ENCODE measurements around the gene PROSER2.

Gene PROSER2

DNA sequence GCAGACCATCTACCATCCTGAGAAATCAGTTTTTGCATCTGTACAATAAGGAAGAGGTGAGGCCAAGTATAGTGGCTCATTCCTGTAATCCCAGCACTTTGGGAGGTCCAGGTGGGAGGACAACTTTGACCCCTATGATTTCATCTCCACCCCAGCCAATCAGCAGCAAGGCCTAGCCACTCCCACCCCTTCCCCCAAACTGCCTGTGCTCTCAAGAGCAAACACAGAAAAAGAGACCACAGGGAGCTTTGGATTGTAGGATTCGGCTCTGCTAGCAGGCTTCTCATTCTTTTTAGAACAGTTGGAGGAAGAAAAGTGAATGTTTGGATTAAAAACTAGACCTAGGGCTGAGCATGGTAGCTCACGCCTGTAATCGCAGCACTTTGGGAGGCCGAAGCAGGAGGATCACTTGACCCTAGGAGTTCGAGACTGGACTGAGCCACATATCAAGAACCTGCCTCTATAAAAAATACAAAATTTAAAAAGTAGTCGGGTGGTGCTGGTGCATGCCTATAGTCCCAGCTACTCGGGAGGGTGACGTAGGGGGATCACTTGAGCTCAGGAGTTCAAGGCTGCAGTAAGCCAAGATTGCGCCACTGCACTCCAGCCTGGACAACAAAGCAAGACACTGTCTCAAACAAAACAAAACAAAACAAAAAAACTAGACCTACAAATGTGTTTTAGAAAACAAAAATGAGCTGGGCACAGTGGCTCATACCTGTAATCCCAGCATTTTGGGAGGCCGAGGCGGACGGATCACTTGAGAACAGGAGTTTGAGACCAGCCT lies 25.1 kb upstream of the PROSER2 start:
- Mint-ChIP-seq H3K36me3 (ENCODE audit: low read depth) (peaks cover 5% of the 10 kb centered on the region), H3K27ac (no peak overlapping the region), H3K9me3 (peaks cover 21% of the 10 kb centered on the region), H3K27me3 (ENCODE audit: low read depth, poor library complexity) (peaks cover 2% of the 10 kb centered on the region), H3K4me1 (peaks cover 9% of the 10 kb centered on the region), H3K4me3 (no peak overlapping the region)
- DNase-seq = no peak
- no peak for TF ChIP-seq CTCF (IDR thresholded peaks at IDR 0.05)

GRCh38 chr10:11798845-11799735 lies 24.1 kb upstream of the PROSER2 start:
- DNase-seq = no peak

DNA sequence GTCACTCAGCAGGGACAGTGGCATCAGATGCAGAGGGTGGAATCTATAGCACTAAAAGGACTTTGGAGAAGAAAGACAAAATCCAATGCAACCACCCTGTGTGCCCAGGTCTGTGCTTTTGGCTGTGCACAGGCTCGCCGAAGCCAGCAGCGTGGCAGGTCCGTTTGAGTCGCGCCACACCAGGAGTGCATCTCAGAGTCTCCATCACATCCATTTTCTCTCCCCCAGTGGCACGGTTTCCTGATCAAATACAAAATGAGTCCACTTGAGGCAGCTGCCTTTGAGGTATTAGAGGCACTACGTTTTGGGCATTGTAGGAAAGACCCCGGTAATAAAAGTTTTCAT lies 23.4 kb upstream of the PROSER2 start:
- H3K4me1 Mint-ChIP-seq = peaks cover 9% of the 10 kb centered on the region
- H3K4me3 Mint-ChIP-seq = no peak overlapping the region
- H3K9me3 Mint-ChIP-seq = peaks cover 6% of the 10 kb centered on the region
- no peak for TF ChIP-seq CTCF (IDR thresholded peaks at IDR 0.05)
- DNase-seq = no peak
- H3K36me3 Mint-ChIP-seq (ENCODE audit: low read depth) = no peaks in the 10 kb centered on the region
- no peak overlapping the region for H3K27ac Mint-ChIP-seq
- H3K27me3 Mint-ChIP-seq (ENCODE audit: low read depth, poor library complexity) = peaks cover 2% of the 10 kb centered on the region

More at GRCh38 chr10:11798845-11799735, 24.1 kb upstream of the PROSER2 start:
- H3K27me3 Mint-ChIP-seq (ENCODE audit: low read depth, poor library complexity) = peaks cover 2% of the 10 kb centered on the region
- no peaks in the 10 kb centered on the region for H3K36me3 Mint-ChIP-seq (ENCODE audit: low read depth)
- peaks cover 10% of the 10 kb centered on the region for H3K9me3 Mint-ChIP-seq
- no peak for TF ChIP-seq CTCF (IDR thresholded peaks at IDR 0.05)
- H3K4me3 Mint-ChIP-seq = no peak overlapping the region
- peaks cover 9% of the 10 kb centered on the region for H3K4me1 Mint-ChIP-seq
- no peak overlapping the region for H3K27ac Mint-ChIP-seq

DNA sequence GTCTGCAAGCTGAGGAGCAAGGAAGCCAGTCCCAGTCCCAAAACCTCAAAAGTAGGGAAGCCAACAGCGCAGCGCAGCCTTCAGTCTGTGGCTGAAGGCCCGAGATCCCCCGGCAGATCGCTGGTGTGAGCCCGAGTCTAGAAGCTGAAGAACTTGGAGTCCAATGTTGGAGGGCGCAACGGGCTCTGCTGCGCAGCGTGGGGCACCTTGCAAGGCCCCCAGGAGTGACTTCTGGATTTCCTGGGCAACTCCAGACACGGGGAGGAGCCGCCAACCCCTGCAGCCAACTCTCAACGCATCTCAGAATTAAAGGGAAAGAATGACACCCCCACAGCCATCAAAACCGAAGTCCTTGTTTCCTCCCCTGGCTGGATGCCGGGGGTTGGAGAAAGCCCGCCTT lies 18.8 kb upstream of the PROSER2 start:
- Mint-ChIP-seq H3K27me3 (ENCODE audit: low read depth, poor library complexity) (peaks cover 7% of the 10 kb centered on the region), H3K4me1 (peaks cover 25% of the 10 kb centered on the region), H3K36me3 (ENCODE audit: low read depth) (no peaks in the 10 kb centered on the region), H3K9me3 (no peaks in the 10 kb centered on the region), H3K4me3 (no peak overlapping the region), H3K27ac (no peak overlapping the region)
- DNase-seq = no peak
- TF ChIP-seq CTCF (IDR thresholded peaks at IDR 0.05) = no peak

DNA sequence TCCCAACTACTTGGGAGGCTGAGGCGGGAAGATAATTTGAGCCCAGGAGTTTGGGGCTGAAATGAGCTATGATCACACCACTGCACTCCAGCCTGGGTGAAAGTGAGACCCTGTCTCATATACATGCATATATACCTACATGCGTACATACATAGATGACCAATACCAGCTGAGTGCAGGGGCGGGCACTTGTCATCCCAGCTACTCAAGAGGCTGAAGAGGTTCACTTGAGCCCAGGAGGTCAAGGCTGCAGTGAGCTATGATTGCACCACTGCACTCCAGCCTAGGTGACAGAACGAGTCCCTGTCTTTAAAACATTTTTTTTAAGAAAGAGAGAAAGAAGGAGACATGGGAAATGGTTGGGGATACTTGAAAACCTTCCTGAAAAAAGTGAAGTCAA lies 17.4 kb upstream of the PROSER2 start:
- peak overlapping the region; percentile 11 for H3K27ac Mint-ChIP-seq
- peaks cover 34% of the 10 kb centered on the region for H3K4me1 Mint-ChIP-seq
- H3K36me3 Mint-ChIP-seq (ENCODE audit: low read depth) = no peaks in the 10 kb centered on the region
- no peak overlapping the region for H3K4me3 Mint-ChIP-seq
- H3K27me3 Mint-ChIP-seq (ENCODE audit: low read depth, poor library complexity) = peaks cover 11% of the 10 kb centered on the region
- no peak for DNase-seq
- no peaks in the 10 kb centered on the region for H3K9me3 Mint-ChIP-seq
- no peak for TF ChIP-seq CTCF (IDR thresholded peaks at IDR 0.05)
